Measurements from ENCODE around the gene CCDC201.
"Not testable (repeated sequence)": the region's sequence is repeated elsewhere in the genome, so short reads cannot be mapped to it uniquely, and the experiment has no call there.

DNA sequence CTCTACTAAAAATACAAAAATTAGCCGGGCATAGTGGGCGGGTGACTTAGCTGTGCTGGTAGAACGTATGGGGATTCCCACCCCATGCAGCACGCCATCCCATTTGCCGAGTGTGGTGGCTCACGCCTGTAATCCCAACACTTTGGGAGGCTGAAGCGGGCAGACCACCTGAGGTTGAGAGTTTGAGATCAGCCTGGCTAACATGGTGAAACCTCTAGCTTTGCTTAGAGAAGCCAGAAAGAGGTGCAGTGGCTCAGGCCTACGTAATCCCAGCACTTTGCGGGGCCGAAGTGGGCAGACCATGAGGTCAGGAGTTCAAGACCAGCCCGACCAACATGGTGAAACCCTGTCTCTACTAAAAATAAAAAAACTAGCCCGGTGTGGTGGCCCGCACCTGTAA is 45.2 kb downstream of the CCDC201 start:
- TF ChIP-seq, protein P1, sequence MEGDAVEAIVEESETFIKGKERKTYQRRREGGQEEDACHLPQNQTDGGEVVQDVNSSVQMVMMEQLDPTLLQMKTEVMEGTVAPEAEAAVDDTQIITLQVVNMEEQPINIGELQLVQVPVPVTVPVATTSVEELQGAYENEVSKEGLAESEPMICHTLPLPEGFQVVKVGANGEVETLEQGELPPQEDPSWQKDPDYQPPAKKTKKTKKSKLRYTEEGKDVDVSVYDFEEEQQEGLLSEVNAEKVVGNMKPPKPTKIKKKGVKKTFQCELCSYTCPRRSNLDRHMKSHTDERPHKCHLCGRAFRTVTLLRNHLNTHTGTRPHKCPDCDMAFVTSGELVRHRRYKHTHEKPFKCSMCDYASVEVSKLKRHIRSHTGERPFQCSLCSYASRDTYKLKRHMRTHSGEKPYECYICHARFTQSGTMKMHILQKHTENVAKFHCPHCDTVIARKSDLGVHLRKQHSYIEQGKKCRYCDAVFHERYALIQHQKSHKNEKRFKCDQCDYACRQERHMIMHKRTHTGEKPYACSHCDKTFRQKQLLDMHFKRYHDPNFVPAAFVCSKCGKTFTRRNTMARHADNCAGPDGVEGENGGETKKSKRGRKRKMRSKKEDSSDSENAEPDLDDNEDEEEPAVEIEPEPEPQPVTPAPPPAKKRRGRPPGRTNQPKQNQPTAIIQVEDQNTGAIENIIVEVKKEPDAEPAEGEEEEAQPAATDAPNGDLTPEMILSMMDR (IDR thresholded peaks at IDR 0.05; ENCODE audit: insufficient read depth, low read length, poor library complexity, severe bottlenecking) = not testable (repeated sequence)
- not testable (repeated sequence) for TF ChIP-seq EZH2phosphoT487 (conservative IDR thresholded peaks at IDR 0.05; ENCODE audit: low read length)
